Stomach smooth muscle (tissue), 2 donors: ENCODE measurements around the gene PEPD.

Experiments used
- H3K27ac ChIP-seq: one replicate; pipeline ENCODE4 v1.7.0; 2013; ENCODE audit warnings: mild to moderate bottlenecking, low read length, inconsistent platforms
- H3K27me3 ChIP-seq, 2 donors: one replicate each; pipeline ENCODE4 v1.7.0; 2013; ENCODE audit warnings: low read length in 2 of 2; ENCODE audit not compliant: insufficient read depth in 2 of 2, control insufficient read depth in 1 of 2
- H3K36me3 ChIP-seq, 2 donors: one replicate each; pipeline ENCODE4 v1.7.0; 2013; ENCODE audit warnings: low read length in 2 of 2; ENCODE audit not compliant: control insufficient read depth in 2 of 2, insufficient read depth in 2 of 2
- H3K4me1 ChIP-seq: one replicate; pipeline ENCODE4 v1.7.0; 2013; ENCODE audit warnings: low read length; ENCODE audit not compliant: control insufficient read depth, insufficient read depth
- H3K4me3 ChIP-seq, 2 donors: one replicate each; pipeline ENCODE4 v1.7.0; 2013; ENCODE audit warnings: low read length in 2 of 2
- H3K9ac ChIP-seq, 2 donors: one replicate each; pipeline ENCODE4 v1.7.0; 2013; ENCODE audit warnings: low read length in 2 of 2, mild to moderate bottlenecking in 1 of 2
- H3K9me3 ChIP-seq, 2 donors: one replicate each; pipeline ENCODE4 v1.7.0; 2013; ENCODE audit warnings: low read length in 2 of 2; ENCODE audit not compliant: control insufficient read depth in 2 of 2
- donor health status: healthy.
- donor health status: Pancreatic carcinoma.

PEPD gene

DNA sequence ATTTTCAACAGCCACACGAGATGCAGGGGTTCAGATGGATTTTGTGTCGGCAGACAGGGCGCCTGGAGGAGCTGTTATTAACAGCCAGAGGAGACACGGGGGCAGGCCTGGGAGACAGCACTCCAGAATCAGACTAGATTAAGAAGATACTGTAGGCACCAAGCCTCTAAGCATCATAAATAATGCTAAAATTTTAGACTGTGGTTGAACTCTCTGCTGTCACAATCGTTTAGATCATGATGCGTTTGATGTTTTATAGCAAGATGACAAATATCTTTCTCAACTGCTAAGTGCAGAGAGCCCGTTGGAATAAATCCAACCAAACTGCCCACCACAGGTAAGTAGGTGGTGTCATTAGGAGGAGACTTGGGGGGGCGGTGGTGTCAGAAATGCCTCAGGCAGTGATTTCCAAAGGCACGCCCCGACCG lies 84.2 kb downstream of the PEPD start:
- no peaks in the 10 kb centered on the region for H3K36me3 ChIP-seq
- H3K27ac ChIP-seq: no peak overlapping the region
- H3K9ac ChIP-seq: no peak overlapping the region
- no peaks in the 10 kb centered on the region for H3K4me1 ChIP-seq
- H3K9me3 ChIP-seq: no peaks in the 10 kb centered on the region
- H3K4me3 ChIP-seq: no peak overlapping the region
- no peaks in the 10 kb centered on the region for H3K27me3 ChIP-seq

DNA sequence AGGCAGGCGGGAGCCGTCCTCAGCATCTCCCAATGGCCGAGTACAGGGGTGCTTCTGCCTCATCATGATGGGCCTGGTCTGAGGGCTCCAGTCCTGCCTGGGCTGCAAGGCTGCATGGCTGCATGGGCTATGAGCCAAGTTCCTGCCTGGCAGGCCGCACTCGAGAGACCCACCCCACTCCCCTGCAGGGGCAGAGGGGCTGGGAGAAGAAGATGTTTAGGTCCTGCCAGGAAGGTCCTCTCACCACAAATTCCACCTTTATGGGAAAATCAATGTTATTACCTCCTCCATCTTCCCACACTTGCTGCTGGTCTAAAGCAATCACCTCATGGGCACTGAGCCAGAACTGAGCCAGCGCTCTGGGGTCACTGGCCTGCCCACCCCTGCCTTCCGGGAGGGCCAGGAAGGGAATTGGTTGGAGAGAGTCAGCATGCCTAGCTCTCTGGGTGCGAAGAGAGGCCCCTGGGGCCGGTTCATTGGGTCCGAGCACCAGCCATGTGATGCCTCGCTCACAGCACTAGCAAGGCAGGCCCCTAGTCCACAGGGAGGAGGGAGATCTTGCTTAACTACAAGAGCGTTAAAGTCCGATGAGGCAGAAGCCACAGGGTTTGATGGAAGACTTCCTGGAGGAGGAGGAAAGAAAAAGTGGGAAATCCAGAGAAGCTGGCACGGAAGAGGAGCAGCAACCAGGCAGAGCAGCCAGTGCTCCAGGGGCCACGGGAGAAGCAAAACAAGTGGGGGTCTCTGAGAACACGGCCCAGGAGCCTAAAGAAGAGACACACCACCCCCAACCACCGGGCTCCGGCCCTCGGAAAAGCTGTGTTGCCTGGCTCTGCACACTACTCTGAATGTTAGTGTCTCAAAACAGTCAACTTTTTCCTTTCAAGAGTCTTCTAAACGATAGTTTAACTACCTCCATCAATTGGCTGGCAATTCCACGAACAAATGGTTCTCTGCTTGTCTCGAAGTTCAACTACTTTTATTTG lies 84.9 kb downstream of the PEPD start:
- Histone ChIP-seq H3K27me3 (no peaks in the 10 kb centered on the region), H3K36me3 (no peaks in the 10 kb centered on the region), H3K27ac (no peak overlapping the region), H3K4me1 (no peaks in the 10 kb centered on the region), H3K9me3 (no peaks in the 10 kb centered on the region), H3K9ac (no peak overlapping the region), H3K4me3 (no peak overlapping the region)

DNA sequence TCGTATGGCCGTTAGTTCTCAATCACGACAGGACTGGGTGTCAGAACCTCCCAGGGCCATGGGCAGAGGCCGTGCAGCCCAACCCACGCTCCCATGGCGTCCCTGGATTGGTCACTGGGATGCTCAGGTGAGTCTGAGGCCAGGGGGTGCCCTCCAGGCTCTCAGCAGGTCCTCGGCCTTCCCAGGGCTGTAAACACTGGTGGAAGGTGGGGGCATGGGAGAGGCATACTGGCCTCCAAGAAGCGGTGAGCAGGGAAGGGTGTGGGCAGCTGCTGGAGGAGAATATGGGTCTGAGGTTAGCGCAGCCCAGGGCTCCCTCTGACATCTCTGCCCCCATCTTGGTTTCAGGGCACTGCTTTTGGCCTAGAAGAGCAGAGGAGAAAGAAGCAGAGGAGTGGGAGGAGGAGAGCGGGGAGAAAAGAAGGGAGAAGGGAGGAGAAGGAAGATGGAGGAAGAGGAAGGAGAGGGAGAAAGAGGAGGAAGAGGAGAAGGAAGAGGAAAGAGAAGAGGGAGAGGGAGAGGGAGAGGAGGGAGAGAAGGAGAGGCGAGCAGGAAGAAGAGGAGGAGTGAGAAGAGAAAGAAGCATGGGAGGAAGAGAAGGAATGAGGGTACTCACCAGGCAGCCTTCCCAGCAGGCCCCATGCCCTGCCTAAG lies 85.8 kb downstream of the PEPD start:
- H3K36me3 ChIP-seq: no peaks in the 10 kb centered on the region
- no peak overlapping the region for H3K4me3 ChIP-seq
- no peak overlapping the region for H3K27ac ChIP-seq
- H3K9ac ChIP-seq: no peak overlapping the region
- no peaks in the 10 kb centered on the region for H3K27me3 ChIP-seq
- no peaks in the 10 kb centered on the region for H3K9me3 ChIP-seq
- no peaks in the 10 kb centered on the region for H3K4me1 ChIP-seq

DNA sequence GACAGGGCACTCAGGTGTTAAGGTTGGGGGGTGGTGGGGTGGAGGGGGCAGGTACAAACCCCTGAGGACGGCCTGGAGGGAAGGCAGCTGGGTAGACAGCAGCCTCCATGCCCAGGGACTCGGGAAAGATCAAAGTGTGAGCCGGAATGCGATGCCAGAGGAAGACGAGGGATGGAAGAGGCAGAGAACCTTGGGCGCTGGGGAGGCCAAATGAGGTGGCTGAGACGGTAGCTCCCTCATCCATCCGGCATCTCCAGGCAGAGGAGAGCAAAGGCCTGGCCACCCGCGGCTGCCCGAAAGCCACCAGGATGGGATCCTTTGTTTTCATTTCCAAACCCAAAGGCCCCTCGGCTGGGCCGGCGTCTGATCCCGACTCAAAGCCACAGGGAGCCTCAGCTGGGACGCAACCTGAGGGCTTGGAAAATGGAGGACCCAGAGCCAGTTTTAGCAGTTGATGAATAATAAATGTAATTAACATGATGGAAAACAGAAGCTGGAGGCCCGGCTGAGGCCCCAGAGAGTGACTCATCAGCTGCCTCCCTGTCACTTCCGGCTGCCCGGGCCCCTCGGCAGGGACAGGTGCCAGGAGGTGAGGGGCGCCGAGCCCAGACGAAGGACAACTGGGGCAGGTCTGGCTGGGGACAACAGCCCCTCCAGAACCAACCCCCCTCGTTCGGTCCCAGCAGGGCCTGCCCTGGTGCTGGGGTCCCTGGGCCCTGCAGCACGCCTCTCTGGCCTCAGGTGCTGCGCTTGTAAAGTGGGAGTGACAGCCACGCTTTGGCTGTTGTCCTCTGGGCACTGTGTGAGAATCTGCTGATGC lies 86.5 kb downstream of the PEPD start:
- Histone ChIP-seq H3K4me1 (no peaks in the 10 kb centered on the region), H3K27me3 (no peaks in the 10 kb centered on the region), H3K9me3 (no peaks in the 10 kb centered on the region), H3K4me3 (no peak overlapping the region), H3K9ac (no peak overlapping the region), H3K27ac (no peak overlapping the region), H3K36me3 (no peaks in the 10 kb centered on the region)

DNA sequence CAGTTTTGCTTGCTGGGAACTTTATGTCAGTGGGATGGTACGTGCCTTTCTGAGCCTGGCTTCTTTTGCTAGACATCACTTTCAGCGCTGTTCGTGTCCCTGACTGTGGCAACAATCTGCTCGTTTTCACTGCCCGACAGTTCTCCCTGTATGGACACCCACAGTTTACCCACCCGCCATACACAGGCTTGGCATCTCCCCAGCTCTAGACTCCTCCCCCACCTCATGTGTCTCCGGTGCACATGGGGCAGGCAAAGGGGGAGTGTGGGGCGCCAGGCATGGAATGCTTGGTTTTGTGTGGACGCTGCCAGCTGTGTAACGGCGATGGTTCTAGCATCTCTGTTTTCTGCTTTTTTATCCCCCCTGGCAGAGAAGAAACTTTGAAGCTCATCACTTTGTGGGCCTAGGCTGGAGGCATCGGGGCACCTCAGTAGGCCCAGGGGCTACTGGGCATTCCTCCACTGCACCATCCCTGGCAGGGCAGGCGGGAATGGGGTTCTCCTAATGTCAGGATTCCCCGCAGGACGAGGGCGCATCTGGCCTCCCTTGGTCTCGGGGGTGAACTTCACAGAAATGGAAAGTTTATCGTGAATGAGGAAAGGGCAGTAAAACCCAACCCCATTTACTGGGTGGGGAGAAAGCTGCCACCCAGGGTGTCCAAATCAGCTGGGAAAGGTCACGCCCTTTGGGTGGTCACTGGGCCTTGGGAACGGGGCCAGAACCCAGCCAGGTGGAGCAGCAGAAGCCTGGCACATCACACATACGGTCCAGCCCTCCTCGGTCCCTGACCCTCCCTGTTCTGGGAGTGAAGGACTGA lies 87.3 kb downstream of the PEPD start:
- Histone ChIP-seq H3K9ac (no peak overlapping the region), H3K27me3 (no peaks in the 10 kb centered on the region), H3K36me3 (no peaks in the 10 kb centered on the region), H3K9me3 (no peaks in the 10 kb centered on the region), H3K4me1 (no peaks in the 10 kb centered on the region), H3K27ac (no peak overlapping the region), H3K4me3 (no peak overlapping the region)

DNA sequence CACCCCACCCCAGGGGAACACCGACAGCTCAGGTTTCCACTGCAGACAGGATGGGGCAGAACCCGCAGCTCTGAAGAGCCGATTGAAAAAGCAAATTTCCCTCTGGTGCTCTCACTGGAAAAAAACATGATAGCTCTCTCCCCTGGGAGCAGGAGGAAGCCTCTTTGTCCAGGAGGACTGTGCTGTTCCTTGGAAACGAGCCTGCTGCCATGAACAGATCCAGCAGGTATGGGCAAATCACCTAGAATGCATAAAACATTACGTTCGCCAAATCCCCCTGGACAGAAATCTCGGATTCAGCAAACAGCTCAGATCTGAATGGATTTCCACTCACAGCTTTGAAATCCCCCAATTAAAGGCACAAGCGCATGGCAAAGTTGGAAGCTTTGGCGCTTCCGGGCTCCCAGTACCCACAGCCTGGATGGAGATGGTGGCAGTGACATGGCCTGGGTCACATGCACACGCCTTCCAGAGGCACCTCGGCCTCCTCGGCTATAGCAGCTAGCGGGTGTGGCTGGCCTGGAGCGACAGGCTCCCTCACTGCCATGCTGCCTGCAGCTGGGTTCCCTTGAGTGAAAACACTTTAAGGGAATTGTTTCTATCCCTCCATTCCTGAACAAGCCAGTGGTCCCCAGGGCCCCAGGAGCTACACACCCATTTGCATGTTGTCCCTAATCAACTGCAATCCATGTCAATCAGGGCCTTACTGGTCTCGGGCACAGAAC lies 89.0 kb downstream of the PEPD start:
- H3K27me3 ChIP-seq: no peaks in the 10 kb centered on the region
- no peaks in the 10 kb centered on the region for H3K9me3 ChIP-seq
- no peaks in the 10 kb centered on the region for H3K36me3 ChIP-seq
- H3K4me3 ChIP-seq: no peak overlapping the region
- H3K27ac ChIP-seq: no peak overlapping the region
- H3K9ac ChIP-seq: no peak overlapping the region
- H3K4me1 ChIP-seq: no peaks in the 10 kb centered on the region

DNA sequence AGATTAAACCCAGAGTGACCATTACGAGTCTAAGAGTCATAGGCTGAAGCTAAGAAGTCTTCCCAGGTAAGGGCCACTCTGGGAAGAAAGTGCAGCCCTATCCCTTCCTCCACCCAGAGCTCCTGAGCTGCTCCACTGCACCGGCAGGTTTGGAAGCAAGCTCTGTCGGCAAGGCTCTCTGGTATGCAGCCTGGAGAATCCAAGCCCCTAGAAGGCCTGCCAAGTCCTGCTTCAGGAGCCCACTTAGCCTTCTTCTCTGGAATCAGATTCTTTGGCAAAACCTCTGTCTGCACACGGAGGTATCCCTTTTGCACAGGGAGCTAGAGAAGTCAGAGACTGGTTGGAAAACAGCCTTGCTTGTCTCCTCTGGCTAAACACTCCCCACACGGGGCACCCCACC lies 89.6 kb downstream of the PEPD start:
- Histone ChIP-seq H3K27ac (no peak overlapping the region), H3K4me3 (no peak overlapping the region), H3K4me1 (no peaks in the 10 kb centered on the region), H3K9ac (no peak overlapping the region), H3K36me3 (no peaks in the 10 kb centered on the region), H3K27me3 (no peaks in the 10 kb centered on the region), H3K9me3 (no peaks in the 10 kb centered on the region)

DNA sequence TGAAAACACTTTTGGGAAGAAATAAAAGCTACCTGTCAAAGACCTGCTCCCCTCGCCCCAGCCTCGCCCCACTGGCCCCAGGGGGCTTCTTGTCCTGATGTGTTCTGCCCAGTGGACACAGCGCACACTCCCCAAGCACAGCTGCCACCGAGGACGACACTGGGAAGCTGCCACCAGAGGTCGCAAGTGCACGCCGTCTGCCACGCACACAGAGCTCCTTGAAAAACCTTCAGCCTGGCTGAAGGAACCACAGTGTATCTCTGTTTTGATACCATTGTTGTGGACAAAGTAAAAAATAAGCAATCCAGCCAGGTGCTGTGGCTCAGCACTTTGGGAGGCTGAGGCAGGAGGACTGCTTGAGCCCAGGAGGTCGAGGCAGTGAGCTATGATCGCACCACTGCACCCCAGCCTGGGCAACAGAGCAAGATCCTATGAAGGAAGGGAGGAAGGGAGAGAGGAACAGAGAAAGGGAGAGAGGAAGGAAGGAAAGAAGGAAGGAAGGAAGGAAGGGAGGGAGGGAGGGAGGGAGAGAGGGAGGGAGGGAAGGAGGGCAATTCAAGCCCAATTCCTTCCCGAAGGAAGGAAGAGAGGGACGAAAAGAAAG lies 90.8 kb downstream of the PEPD start:
- H3K4me1 ChIP-seq: no peaks in the 10 kb centered on the region
- H3K9me3 ChIP-seq: no peaks in the 10 kb centered on the region
- no peak overlapping the region for H3K9ac ChIP-seq
- H3K36me3 ChIP-seq: no peaks in the 10 kb centered on the region
- H3K27me3 ChIP-seq: no peaks in the 10 kb centered on the region
- H3K27ac ChIP-seq: no peak overlapping the region
- H3K4me3 ChIP-seq: no peak overlapping the region

DNA sequence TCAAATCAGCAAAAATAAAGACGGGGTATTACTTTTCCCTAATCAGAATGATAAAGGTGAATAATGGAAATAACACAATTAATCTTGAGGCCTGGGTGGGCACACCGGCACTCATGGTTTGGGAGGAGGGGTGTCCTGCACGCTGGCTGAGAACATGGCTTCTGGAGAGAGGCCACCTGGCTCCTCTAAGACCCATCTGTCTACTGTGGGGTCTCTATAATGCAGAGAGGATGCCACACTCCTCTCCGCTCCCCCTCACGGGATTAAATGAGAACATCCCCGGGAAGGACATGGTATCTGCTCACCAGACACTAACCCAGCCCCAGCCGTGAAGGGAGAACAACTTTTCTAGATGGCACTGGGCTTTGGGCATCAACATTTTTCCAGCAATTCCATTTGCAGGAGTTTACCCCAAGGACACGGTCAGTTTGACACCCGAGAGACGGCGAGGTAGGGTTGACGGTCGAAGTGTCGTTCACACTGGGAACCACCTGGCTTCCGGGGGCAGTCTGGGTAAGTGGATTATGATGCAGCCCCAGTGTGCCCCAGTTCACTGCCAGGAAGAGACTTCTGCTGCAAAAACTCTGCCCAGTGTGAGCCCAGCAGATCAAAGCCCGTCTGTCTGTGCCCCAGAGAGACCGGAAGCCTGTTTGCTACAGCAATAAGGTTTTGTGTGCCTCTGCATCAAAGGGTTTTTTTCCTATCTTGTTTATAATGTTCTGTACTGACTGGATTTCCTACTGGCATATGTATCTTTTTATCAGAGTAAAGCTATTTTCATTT lies 91.5 kb downstream of the PEPD start:
- no peak overlapping the region for H3K27ac ChIP-seq
- no peaks in the 10 kb centered on the region for H3K27me3 ChIP-seq
- H3K4me1 ChIP-seq: no peaks in the 10 kb centered on the region
- H3K36me3 ChIP-seq: no peaks in the 10 kb centered on the region
- H3K9ac ChIP-seq: no peak overlapping the region
- no peak overlapping the region for H3K4me3 ChIP-seq
- H3K9me3 ChIP-seq: no peaks in the 10 kb centered on the region
